A549 (cell line): Measurements from ENCODE around the gene CAPN13.

ENCODE experiments used
- BHLHE40 ChIP-seq: IDR thresholded peaks from 2 replicates; pipeline ENCODE4 v1.6.1; 2012; ENCODE audit warnings: low read depth, low read length, inconsistent platforms
- CBX2 ChIP-seq: fragments of 200-600 bp; sonication (generic); IDR thresholded peaks from 2 replicates; pipeline ENCODE4 v1.6.1; 2016; ENCODE audit warnings: low read depth, mild to moderate bottlenecking, borderline replicate concordance
- CHD2 ChIP-seq: fragments of 150-350 bp; IDR thresholded peaks from 2 replicates; pipeline ENCODE4 v1.6.1; 2014; ENCODE audit warnings: low read length; ENCODE audit not compliant: partially characterized antibody
- CTCF ChIP-seq: fragments of >200 bp; sonication (Bioruptor Twin); formaldehyde crosslinking; IDR thresholded peaks from 3 replicates; pipeline ENCODE4 v1.5.1; 2016
- EP300 ChIP-seq, 2 experiments: fragments of >200 bp; sonication (Bioruptor Twin); formaldehyde crosslinking; IDR thresholded peaks; 2 replicates in 1 of 2; 3 replicates in 1 of 2; pipeline ENCODE4 v1.6.1; 2016 to 2017
- MAZ ChIP-seq: fragments of 150-350 bp; IDR thresholded peaks from 2 replicates; pipeline ENCODE4 v1.6.1; 2014; ENCODE audit warnings: antibody characterized with exemption, low read depth, low read length, borderline replicate concordance
- RAD21 ChIP-seq, 2 experiments: fragments of >200 bp in 1 of 2; sonication (Bioruptor Twin) in 1 of 2; formaldehyde crosslinking in 1 of 2; IDR thresholded peaks in 1 of 2; conservative IDR thresholded peaks in 1 of 2; 2 replicates in 1 of 2; 3 replicates in 1 of 2; pipeline ENCODE4 v1.6.1; 2012 to 2018; ENCODE audit warnings: inconsistent platforms in 1 of 2
- RCOR1 ChIP-seq: fragments of 150-350 bp; IDR thresholded peaks from 2 replicates; pipeline ENCODE4 v1.6.1; 2014; ENCODE audit warnings: antibody characterized with exemption, low read length, low read depth
- USF2 ChIP-seq: fragments of 450-650 bp; IDR thresholded peaks from 2 replicates; pipeline ENCODE4 v1.6.1; 2014; ENCODE audit warnings: antibody characterized with exemption
- TF ChIP-seq, protein P1 (sequence below): IDR thresholded peaks from 2 replicates; pipeline ENCODE4 v1.6.1; 2012
- TF ChIP-seq, protein P2 (sequence below): fragments of 150-350 bp; IDR thresholded peaks from 2 replicates; pipeline ENCODE4 v1.6.1; 2014; ENCODE audit warnings: low read depth, mild to moderate bottlenecking, low read length
- TF ChIP-seq, protein P3 (sequence below): IDR thresholded peaks from 2 replicates; pipeline ENCODE4 v1.6.1; 2012

- no peak for TF ChIP-seq EP300 (IDR thresholded peaks at IDR 0.05)
- no peak for TF ChIP-seq MAZ
- no peak for TF ChIP-seq CTCF
- TF ChIP-seq RCOR1: no peak
- no peak for TF ChIP-seq USF2
- TF ChIP-seq, protein P1, sequence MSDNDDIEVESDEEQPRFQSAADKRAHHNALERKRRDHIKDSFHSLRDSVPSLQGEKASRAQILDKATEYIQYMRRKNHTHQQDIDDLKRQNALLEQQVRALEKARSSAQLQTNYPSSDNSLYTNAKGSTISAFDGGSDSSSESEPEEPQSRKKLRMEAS: no peak
- TF ChIP-seq, protein P2, sequence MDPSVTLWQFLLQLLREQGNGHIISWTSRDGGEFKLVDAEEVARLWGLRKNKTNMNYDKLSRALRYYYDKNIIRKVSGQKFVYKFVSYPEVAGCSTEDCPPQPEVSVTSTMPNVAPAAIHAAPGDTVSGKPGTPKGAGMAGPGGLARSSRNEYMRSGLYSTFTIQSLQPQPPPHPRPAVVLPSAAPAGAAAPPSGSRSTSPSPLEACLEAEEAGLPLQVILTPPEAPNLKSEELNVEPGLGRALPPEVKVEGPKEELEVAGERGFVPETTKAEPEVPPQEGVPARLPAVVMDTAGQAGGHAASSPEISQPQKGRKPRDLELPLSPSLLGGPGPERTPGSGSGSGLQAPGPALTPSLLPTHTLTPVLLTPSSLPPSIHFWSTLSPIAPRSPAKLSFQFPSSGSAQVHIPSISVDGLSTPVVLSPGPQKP: no peak
- TF ChIP-seq CBX2: no peak
- TF ChIP-seq BHLHE40: no peak
- no peak for TF ChIP-seq CHD2
- no peak for TF ChIP-seq RAD21 (conservative IDR thresholded peaks at IDR 0.05 in 1 of 2, IDR thresholded peaks at IDR 0.05 in 1 of 2)
- TF ChIP-seq, protein P3, sequence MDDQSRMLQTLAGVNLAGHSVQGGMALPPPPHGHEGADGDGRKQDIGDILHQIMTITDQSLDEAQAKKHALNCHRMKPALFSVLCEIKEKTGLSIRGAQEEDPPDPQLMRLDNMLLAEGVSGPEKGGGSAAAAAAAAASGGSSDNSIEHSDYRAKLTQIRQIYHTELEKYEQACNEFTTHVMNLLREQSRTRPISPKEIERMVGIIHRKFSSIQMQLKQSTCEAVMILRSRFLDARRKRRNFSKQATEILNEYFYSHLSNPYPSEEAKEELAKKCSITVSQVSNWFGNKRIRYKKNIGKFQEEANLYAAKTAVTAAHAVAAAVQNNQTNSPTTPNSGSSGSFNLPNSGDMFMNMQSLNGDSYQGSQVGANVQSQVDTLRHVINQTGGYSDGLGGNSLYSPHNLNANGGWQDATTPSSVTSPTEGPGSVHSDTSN: no peak
Observed at GRCh38 chr2:30758191-30758651, 49.0 kb downstream of the CAPN13 start.
